LNCaP clone FGC (cell line): ENCODE results near the gene KIRREL3.

Experiments
- DNase-seq: peaks from one replicate; pipeline ENCODE4 v3.0.0-alpha.2; 2011; ENCODE audit warnings: low read depth
- H3K4me3 ChIP-seq: 2 replicates; pipeline ENCODE4 v1.5.1; 2011; ENCODE audit warnings: mild to moderate bottlenecking, low read depth, low read length, control low read depth
- CTCF ChIP-seq: IDR thresholded peaks from 2 replicates; pipeline ENCODE4 v1.5.1; 2012; ENCODE audit warnings: mild to moderate bottlenecking; ENCODE audit not compliant: control insufficient read depth, insufficient read depth; ENCODE audit errors: extremely low read depth

The KIRREL3 gene

GRCh38 chr11:126413426-126413825, 587.1 kb downstream of the KIRREL3 start:
- no peak overlapping the region for H3K4me3 ChIP-seq
- no peak for DNase-seq
- no peak for TF ChIP-seq CTCF

GRCh38 chr11:126411971-126412381, 588.6 kb downstream of the KIRREL3 start:
- no peak for DNase-seq
- no peak overlapping the region for H3K4me3 ChIP-seq
- TF ChIP-seq CTCF: no peak

GRCh38 chr11:126410649-126411048, 589.9 kb downstream of the KIRREL3 start:
- DNase-seq: no peak
- no peak for TF ChIP-seq CTCF
- H3K4me3 ChIP-seq: no peak overlapping the region

GRCh38 chr11:126409620-126409985, 591.0 kb downstream of the KIRREL3 start:
- TF ChIP-seq CTCF: no peak
- no peak overlapping the region for H3K4me3 ChIP-seq
- no peak for DNase-seq

GRCh38 chr11:126408901-126409619, 591.5 kb downstream of the KIRREL3 start:
- H3K4me3 ChIP-seq: no peak overlapping the region
- TF ChIP-seq CTCF: no peak
- DNase-seq: no peak

GRCh38 chr11:126408496-126408895, 592.1 kb downstream of the KIRREL3 start:
- H3K4me3 ChIP-seq: no peak overlapping the region
- DNase-seq: no peak
- TF ChIP-seq CTCF: no peak

- TF ChIP-seq CTCF: no peak
- DNase-seq: no peak
- H3K4me3 ChIP-seq: no peak overlapping the region
These were observed 592.8 kb downstream of the KIRREL3 start for GRCh38 chr11:126407682-126408288.
